Cardiac fibroblast (primary cell): Measurements from ENCODE around the gene PLXNA2.

Source experiments
- DNase-seq, 2 donors: peaks; one replicate each; pipeline versions ENCODE4 v3.0.0 to v3.0.0-alpha.2; 2010; ENCODE audit warnings: low read depth in 2 of 2
- H3K4me3 ChIP-seq, 2 donors: replicated peaks in 1 of 2; 1 replicate in 1 of 2; 2 replicates in 1 of 2; pipeline ENCODE4 v1.5.1; 2011; ENCODE audit warnings: low read depth in 2 of 2, low read length in 2 of 2, mild to moderate bottlenecking in 2 of 2, moderate library complexity in 1 of 2
- CTCF ChIP-seq: IDR thresholded peaks from one replicate; pipeline ENCODE4 v1.5.1; 2011; ENCODE audit warnings: low read depth, mild to moderate bottlenecking, low read length, inconsistent platforms

Gene PLXNA2

DNA sequence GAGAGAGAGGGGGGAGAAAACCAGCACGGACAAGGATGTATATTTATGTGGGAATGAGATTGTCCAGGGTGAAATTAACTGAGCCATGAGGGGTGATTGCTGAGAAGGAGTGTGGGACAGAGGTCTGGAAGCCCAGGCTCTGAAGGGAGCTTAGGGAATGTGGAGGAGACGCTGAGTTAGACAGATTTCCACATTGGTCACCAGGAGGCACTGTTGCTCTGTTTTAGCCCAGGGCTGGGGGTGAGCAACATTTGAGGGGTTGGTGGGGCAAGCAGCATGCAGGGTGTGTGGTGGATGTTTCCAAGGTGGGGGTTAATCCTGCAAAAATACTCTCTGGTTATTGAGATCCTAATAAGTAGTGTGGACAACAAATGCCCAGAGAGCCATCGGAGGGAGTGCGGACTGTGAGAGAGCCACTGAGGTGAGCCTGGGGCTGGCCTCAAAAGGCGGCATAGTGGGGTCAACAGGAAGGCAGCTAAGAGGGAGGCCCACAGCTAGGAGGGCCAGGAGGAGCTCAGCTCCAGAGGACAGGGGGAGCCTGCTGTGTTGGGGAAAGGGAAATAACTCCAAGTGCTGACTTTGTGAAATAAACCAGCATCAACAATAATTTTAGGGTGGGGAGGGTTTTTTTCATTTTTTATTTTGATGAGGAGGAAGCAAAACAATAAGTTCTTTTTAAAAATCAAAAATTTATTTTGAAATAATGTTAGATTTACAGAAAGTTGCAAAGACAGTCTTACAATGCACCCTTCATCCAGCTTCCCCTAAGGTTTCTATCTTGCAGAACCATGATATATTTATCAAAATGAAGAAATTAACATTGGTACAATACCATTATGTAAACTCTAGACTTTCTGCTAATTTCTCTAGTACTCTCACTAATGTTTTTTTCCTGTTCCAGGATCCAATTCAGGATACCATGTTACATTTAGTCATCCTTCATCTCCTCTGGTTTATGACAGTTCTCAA, 250.4 kb downstream of the PLXNA2 start:
- TF ChIP-seq CTCF, result peak; percentile 49
- peak; percentile 22 to 32 for DNase-seq
- H3K4me3 ChIP-seq, result no peak overlapping the region

- H3K4me3 ChIP-seq, result no peak overlapping the region
- peak in 1 of 2 donors; percentile 26 for DNase-seq
- no peak for TF ChIP-seq CTCF
Measured at GRCh38 chr1:207992677-207993236, 251.4 kb downstream of the PLXNA2 start.

- H3K4me3 ChIP-seq, result no peak overlapping the region
Measured at GRCh38 chr1:207991583-207992026, 252.6 kb downstream of the PLXNA2 start.

DNA sequence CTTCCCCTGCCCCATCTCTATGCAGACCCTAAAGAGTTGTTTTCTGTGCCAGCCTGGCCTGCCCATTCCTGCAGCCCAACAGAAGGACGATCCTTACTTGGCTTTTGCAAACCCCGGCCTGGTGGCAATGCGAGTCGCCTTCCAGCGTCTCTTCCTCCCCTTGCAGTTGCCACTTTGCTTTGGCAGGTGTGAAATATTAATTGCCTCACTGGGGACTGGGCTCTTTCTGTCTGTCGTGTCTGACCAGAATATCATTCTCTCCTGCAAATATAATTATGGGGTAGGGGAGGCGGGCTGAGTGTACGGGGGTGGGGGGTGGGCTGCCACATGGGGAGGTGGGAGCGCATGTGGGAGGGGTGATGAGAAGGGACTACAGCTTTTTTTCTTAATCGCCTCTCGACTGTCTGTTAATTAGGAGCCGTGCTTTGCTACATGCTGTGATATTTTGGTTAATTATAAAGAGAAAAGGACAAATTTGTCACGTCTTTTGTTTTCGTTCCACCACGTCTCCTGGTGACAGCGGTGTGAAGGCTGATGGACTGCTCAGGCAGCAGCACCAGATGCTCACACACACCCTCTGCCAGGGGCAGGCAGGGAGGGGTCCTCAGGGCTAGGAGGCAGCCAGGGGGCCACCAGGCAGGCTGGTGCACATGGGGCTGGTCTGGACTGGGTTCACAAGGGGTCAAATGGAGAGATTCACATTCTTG, 253.2 kb downstream of the PLXNA2 start:
- DNase-seq, result no peak
- H3K4me3 ChIP-seq, result no peak overlapping the region
- TF ChIP-seq CTCF, result no peak

More at GRCh38 chr1:207991583-207992026, 252.6 kb downstream of the PLXNA2 start:
- TF ChIP-seq CTCF, result no peak
- DNase-seq, result no peak

DNA sequence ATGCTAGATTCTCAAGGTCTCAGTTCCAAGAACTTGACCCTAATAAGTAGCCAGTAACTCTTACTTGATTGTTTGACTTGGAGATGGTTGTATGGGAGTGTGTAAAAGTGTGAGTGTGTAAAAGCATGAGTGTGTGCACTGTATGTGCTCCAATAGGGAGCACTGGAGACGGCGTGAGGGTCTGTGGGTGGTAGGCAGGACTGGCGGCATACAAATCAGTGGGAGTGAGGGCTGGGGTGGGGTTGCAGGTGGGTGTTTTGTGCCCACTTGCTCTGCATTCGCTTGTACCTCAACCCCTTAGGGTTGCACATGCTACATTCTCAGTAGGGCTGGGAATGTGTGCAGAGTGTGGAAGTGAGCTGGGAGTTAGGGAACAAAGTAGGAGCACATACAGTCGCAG, 253.7 kb downstream of the PLXNA2 start:
- no peak for DNase-seq
- TF ChIP-seq CTCF, result no peak
- no peak overlapping the region for H3K4me3 ChIP-seq

GRCh38 chr1:207988326-207989165, 255.6 kb downstream of the PLXNA2 start:
- no peak for TF ChIP-seq CTCF
- H3K4me3 ChIP-seq, result no peak overlapping the region
- DNase-seq, result no peak
